ENCODE data around the gene ELAVL4. TPM values are rescaled to one million over a fixed set of nuclear protein-coding genes. Genes with fewer than 3 reads are reported as not detected.

The ELAVL4 gene
- total and polyA plus RNA-seq, 9 of the 15 experiments (the other 6 are each of a cell fraction or from before 2014, with no cell fraction given): not detected

DNA sequence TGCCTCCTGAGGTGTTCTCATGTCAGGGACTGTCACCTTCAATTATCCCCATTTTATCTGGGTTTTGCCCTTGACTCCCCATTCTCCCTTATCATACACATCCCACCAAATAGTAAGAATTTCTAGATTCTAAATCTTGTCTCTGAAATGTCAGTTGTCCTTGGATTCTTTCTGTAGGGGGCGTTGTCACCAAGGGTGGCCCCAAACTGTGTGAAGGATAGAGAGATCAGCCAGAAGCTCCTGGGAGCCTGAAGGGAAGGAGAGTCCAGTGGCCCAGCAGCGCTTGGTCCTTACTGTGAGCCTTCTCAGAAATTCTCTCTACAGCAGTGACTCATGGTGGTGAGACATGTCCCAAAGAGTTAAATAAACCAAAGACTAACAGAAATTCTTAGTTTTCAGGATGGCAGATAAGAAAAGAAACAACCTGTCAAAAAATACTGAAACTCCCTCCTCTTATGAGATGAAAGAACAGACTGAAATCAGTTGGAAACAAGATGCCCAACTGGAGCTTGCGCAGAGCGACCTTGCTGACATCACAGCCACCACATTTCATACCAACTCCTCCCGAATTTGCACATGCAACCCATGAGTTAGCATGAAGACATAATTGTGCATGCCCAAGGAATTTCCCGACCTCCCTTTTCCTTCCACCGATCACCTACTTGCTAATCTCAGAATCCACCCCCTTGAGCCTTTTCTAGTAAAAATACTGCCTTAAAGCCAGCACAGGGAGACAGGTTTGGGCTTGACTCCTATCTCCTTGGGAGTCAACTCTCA, 109.8 kb downstream of the ELAVL4 start:
- Histone ChIP-seq H4K20me1 (replicated peaks; ENCODE audit: control insufficient read depth, insufficient read depth, low read length) (no peaks in the 10 kb centered on the region), H3K4me1 (replicated peaks in 1 of 2; ENCODE audit: control insufficient read depth in 2 of 2, insufficient read depth in 2 of 2, low read length in 2 of 2) (no peaks in the 10 kb centered on the region), H3K27me3 (ENCODE audit: control insufficient read depth in 2 of 2, insufficient read depth in 2 of 2, low read length in 2 of 2) (no peaks in the 10 kb centered on the region), H3K27ac (ENCODE audit: extremely low read depth, low read depth, low read length) (no peak overlapping the region), H3K9ac (ENCODE audit: insufficient read depth in 1 of 2, low read depth in 2 of 2, low read length in 2 of 2) (no peak overlapping the region), H2AFZ (ENCODE audit: low read depth, low read length) (no peak overlapping the region), H3K4me3 (no peak overlapping the region), H3K79me2 (ENCODE audit: control insufficient read depth, insufficient read depth, low read length) (no peaks in the 10 kb centered on the region), H3K9me1 (ENCODE audit: control insufficient read depth, insufficient read depth, low read length) (no peaks in the 10 kb centered on the region), H3K4me2 (ENCODE audit: insufficient read depth, low read length) (no peak overlapping the region), H3K9me3 (replicated peaks; ENCODE audit: control insufficient read depth, insufficient read depth, low read depth, low read length) (no peaks in the 10 kb centered on the region), H3K36me3 (ENCODE audit: control insufficient read depth, insufficient read depth, low read length) (no peaks in the 10 kb centered on the region)
- DNase-seq (ENCODE audit: extremely low read depth in 1 of 4, low spot score in 3 of 4) (no peak), FAIRE-seq (no peak), ATAC-seq (no peak)
- WGBS (ENCODE audit: insufficient coverage, low coverage, missing lambda C conversion rate): 2% methylated on average over 7 of the region's 7 CpGs
- intact Hi-C loops (cut with micrococcal nuclease): no loop called here
- CTCF ChIA-PET (ENCODE audit: low intra/inter-chr PET ratio): no interaction called here
- POLR2A ChIA-PET: no interaction called here
- TF ChIP-seq TARDBP (IDR thresholded peaks at IDR 0.05): no peak
- peak; percentile 27 to 51; a peak in 2 of 4 replicates for TF ChIP-seq NRF1 (conservative IDR thresholded peaks at IDR 0.05 in 1 of 2, IDR thresholded peaks at IDR 0.05 in 1 of 2)
- in situ Hi-C loops (cut with MboI): no loop called here
- no TSS peak for BruUV-seq (replicated peaks)

- WGBS (ENCODE audit: insufficient coverage, low coverage, missing lambda C conversion rate): 1% methylated on average over 4 of the region's 4 CpGs
- ChIA-PET CTCF (ENCODE audit: low intra/inter-chr PET ratio) (no interaction called here), POLR2A (no interaction called here)
- no peaks in the 10 kb centered on the region for H3K9me1 ChIP-seq (ENCODE audit: control insufficient read depth, insufficient read depth, low read length)
- intact Hi-C loops (cut with micrococcal nuclease) (no loop called here), in situ Hi-C loops (cut with MboI) (no loop called here)
- no peak for TF ChIP-seq PTTG1 (tag; IDR thresholded peaks at IDR 0.05; ENCODE audit: low read depth)
- TF ChIP-seq CTCFL (IDR thresholded peaks at IDR 0.05; ENCODE audit: borderline replicate concordance, insufficient read depth, low read depth, low read length, poor library complexity, severe bottlenecking): no peak
- TF ChIP-seq LARP7 (IDR thresholded peaks at IDR 0.05): no peak
- no peak for TF ChIP-seq ARID1B (IDR thresholded peaks at IDR 0.05)
- TF ChIP-seq ZNF561 (CRISPR knock-in tag; conservative IDR thresholded peaks at IDR 0.05): no peak
- no TSS peak for BruUV-seq (replicated peaks)
- H3K79me2 ChIP-seq (ENCODE audit: control insufficient read depth, insufficient read depth, low read length): no peaks in the 10 kb centered on the region
- H3K9me3 ChIP-seq (replicated peaks; ENCODE audit: control insufficient read depth, insufficient read depth, low read depth, low read length): no peaks in the 10 kb centered on the region
- no peaks in the 10 kb centered on the region for H3K27me3 ChIP-seq (ENCODE audit: control insufficient read depth in 2 of 2, insufficient read depth in 2 of 2, low read length in 2 of 2)
- H3K4me2 ChIP-seq (ENCODE audit: insufficient read depth, low read length): no peak overlapping the region
- H3K27ac ChIP-seq (ENCODE audit: extremely low read depth, low read depth, low read length): no peak overlapping the region
- no peak overlapping the region for H3K4me3 ChIP-seq
- DNase-seq (ENCODE audit: extremely low read depth in 1 of 4, low spot score in 3 of 4) (no peak), FAIRE-seq (no peak), ATAC-seq (no peak)
- no peaks in the 10 kb centered on the region for H3K36me3 ChIP-seq (ENCODE audit: control insufficient read depth, insufficient read depth, low read length)
- no peaks in the 10 kb centered on the region for H4K20me1 ChIP-seq (replicated peaks; ENCODE audit: control insufficient read depth, insufficient read depth, low read length)
- no peaks in the 10 kb centered on the region for H3K4me1 ChIP-seq (replicated peaks in 1 of 2; ENCODE audit: control insufficient read depth in 2 of 2, insufficient read depth in 2 of 2, low read length in 2 of 2)
- no peak overlapping the region for H2AFZ ChIP-seq (ENCODE audit: low read depth, low read length)
- no peak overlapping the region for H3K9ac ChIP-seq (ENCODE audit: insufficient read depth in 1 of 2, low read depth in 2 of 2, low read length in 2 of 2)
Observed at GRCh38 chr1:50228871-50229384, 120.2 kb downstream of the ELAVL4 start.
